HFFc6 (cell line): Measurements from ENCODE around the gene NDUFV1. TPM values are rescaled to one million over a fixed set of nuclear protein-coding genes. Genes with fewer than 3 reads are reported as not detected.

Experiments
- DNase-seq: peaks from one replicate; pipeline ENCODE4 v3.0.0-alpha.2; 2018
- H3K27ac Mint-ChIP-seq: 2 replicates; pipeline ENCODE4 v1.8.0; 2020; ENCODE audit warnings: mild to moderate bottlenecking, mixed read lengths
- H3K27me3 Mint-ChIP-seq: 2 replicates; pipeline ENCODE4 v1.8.0; 2021; ENCODE audit warnings: mild to moderate bottlenecking, moderate library complexity, mixed read lengths; ENCODE audit not compliant: insufficient read depth
- H3K36me3 Mint-ChIP-seq: 2 replicates; pipeline ENCODE4 v1.8.0; 2021; ENCODE audit warnings: low read depth, mixed read lengths
- H3K4me1 Mint-ChIP-seq: 2 replicates; pipeline ENCODE4 v1.8.0; 2020; ENCODE audit warnings: low read depth, mixed read lengths
- H3K4me3 Mint-ChIP-seq: 2 replicates; pipeline ENCODE4 v1.8.0; 2020; ENCODE audit warnings: mild to moderate bottlenecking, moderate library complexity, mixed read lengths
- H3K9me3 Mint-ChIP-seq: 2 replicates; pipeline ENCODE4 v1.8.0; 2020; ENCODE audit warnings: mild to moderate bottlenecking, mixed read lengths
- CTCF ChIP-seq: fragments of 200-600 bp; sonication (generic); IDR thresholded peaks from 2 replicates; pipeline ENCODE4 v1.5.0; 2021; ENCODE audit warnings: antibody characterized with exemption, mild to moderate bottlenecking
- total RNA-seq, 6 experiments: library from RNA; stranded (reverse); fragmentation: NEBNext Ultra II Directional; extraction: Animal tissue kit (Norgen Biotek cat#: 25700); gene quantifications; 2 replicates in 1 of 6; 3 replicates in 5 of 6; pipeline ENCODE4 v1.2.3, GENCODE V29; 2021

NDUFV1 gene
- total RNA-seq, 6 experiments from 2014 or later = 130 to 150 (median 135) TPM

DNA sequence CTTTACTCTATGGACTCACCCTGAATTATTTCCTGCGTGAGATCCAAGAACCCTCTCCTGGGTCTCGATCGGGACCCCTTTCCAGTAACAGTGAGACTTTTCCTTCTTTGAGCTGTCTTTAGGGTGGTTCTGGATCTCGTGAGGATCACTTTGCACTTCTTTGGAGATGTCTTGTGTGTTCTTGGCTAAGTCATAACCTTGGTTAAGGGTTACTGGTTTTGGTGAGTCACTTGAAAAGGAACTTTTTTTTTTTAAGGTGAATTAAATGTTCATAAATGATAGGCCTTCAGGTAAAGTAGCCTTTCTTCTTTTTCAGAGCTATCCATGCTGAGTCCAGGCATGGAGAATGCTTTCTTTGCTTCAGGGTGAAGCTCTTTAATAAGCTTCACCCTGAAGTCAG is 42.5 kb upstream of the NDUFV1 start:
- no peak for TF ChIP-seq CTCF
- peak overlapping the region; percentile 74 for H3K27ac Mint-ChIP-seq
- peak overlapping the region; percentile 64 for H3K4me3 Mint-ChIP-seq
- DNase-seq = no peak
- peaks cover 30% of the 10 kb centered on the region for H3K4me1 Mint-ChIP-seq
- H3K36me3 Mint-ChIP-seq = no peaks in the 10 kb centered on the region
- peaks cover 4% of the 10 kb centered on the region for H3K27me3 Mint-ChIP-seq
- H3K9me3 Mint-ChIP-seq = no peaks in the 10 kb centered on the region

- Mint-ChIP-seq H3K4me3 (no peak overlapping the region), H3K27me3 (peaks cover 12% of the 10 kb centered on the region), H3K36me3 (no peaks in the 10 kb centered on the region), H3K9me3 (no peaks in the 10 kb centered on the region; the same call in 1 of the 2 replicates), H3K27ac (no peak overlapping the region), H3K4me1 (peaks cover 8% of the 10 kb centered on the region)
- TF ChIP-seq CTCF = no peak
- no peak for DNase-seq
Observed at GRCh38 chr11:67571443-67571842, 35.3 kb upstream of the NDUFV1 start.

DNA sequence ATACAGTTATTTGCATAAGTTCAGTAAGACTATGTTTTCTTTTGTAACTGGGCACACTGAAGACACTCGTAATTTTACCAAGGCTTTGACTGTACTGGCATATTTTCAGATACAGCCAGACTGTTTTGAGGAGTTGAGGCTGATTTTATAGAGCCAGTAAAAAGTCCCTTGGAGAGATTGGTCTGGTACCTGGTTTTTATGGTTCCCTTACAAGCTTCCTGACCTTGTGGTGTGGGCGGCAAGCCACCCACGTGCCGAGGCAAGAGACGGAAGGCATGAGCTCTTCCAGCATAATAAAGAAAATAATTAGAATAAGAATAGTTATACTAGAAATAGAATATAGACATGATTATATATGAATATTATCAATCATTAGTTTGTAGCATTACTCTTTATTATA is 34.4 kb upstream of the NDUFV1 start:
- H3K36me3 Mint-ChIP-seq = no peaks in the 10 kb centered on the region
- H3K9me3 Mint-ChIP-seq = no peaks in the 10 kb centered on the region; the same call in 1 of the 2 replicates
- no peak overlapping the region for H3K27ac Mint-ChIP-seq
- no peak overlapping the region for H3K4me3 Mint-ChIP-seq
- peaks cover 12% of the 10 kb centered on the region for H3K27me3 Mint-ChIP-seq
- H3K4me1 Mint-ChIP-seq = peaks cover 8% of the 10 kb centered on the region
- no peak for TF ChIP-seq CTCF
- no peak for DNase-seq

DNA sequence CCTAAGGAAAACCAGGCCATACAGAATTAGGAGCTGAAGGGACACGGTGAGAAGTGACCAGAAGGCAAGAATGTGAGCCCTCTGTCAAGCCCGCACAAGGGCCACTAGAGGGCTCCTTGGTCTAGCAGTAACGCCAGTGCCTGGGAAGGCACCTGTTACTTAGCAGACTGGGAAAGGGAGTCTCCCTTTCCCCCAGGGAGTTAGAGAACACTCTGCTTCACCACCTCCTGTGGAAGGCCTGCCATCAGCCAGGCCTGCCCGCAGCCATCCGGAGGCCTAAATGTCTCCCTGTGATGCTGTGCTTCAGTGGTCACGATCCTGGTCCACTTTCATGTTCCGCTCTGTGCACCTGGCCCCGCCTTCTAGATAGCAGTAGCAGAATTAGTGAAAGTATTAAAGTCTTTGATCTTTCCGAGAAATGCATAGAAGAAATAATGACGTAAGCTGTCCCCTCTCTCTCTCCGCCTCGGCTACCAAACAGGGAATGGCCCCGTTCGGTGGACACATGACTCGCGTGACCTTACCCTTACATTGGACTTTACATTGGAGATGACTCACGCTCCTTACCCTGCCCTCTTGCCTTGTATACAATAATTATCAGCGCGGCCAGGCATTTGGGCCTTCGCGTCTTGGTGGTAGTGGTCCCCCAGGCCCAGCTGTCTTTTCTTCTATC is 33.9 kb upstream of the NDUFV1 start:
- Mint-ChIP-seq H3K27me3 (peaks cover 12% of the 10 kb centered on the region), H3K4me1 (peaks cover 8% of the 10 kb centered on the region), H3K36me3 (no peaks in the 10 kb centered on the region), H3K9me3 (no peaks in the 10 kb centered on the region; the same call in 1 of the 2 replicates), H3K4me3 (no peak overlapping the region), H3K27ac (no peak overlapping the region)
- TF ChIP-seq CTCF = peak; percentile 79
- peak; percentile 22 for DNase-seq

DNA sequence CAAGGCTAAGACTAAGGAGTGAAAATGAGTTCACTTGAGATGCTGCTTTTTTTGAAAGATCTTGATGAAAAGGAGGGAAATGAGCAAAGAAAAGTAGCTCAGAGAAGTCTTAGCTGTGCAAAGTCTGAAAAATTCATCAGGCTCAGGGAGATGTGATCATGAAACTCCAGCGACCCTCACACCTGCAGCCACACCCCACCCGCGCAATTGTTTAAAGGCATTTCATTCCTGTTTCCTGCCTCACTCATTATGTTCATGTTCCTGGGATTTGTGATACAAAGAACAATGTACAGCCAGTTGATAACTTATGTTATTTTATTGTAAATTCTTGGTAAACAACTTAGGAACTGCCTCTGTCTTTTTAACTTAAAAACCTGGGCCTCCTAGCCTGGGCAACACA is 31.8 kb upstream of the NDUFV1 start:
- H3K4me3 Mint-ChIP-seq = no peak overlapping the region
- H3K27me3 Mint-ChIP-seq = peaks cover 19% of the 10 kb centered on the region
- peaks cover 18% of the 10 kb centered on the region for H3K4me1 Mint-ChIP-seq
- H3K36me3 Mint-ChIP-seq = no peaks in the 10 kb centered on the region
- TF ChIP-seq CTCF = no peak
- no peaks in the 10 kb centered on the region; the same call in 1 of the 2 replicates for H3K9me3 Mint-ChIP-seq
- no peak for DNase-seq
- no peak overlapping the region for H3K27ac Mint-ChIP-seq
